B cell (primary cell): Measurements from ENCODE around the gene NTN4. TPM values are rescaled to one million over a fixed set of nuclear protein-coding genes. Genes with fewer than 3 reads are reported as not detected.

Source experiments
- ATAC-seq: fragments of 200-7000 bp; cut with Tn5 transposase; one replicate; pipeline ENCODE4 v1.10.0; 2021; ENCODE audit warnings: low read depth, mild to moderate bottlenecking, moderate number of reproducible peaks, moderate library complexity
- CTCF ChIA-PET: fragments of 350-600 bp; sonication (Branson Sonifier 250); formaldehyde crosslinking; loops from one replicate; lab custom pipeline; 2021; ENCODE audit warnings: antibody characterized with exemption, inconsistent platforms; lab: Charles Lee
- POLR2A ChIA-PET: fragments of 350-600 bp; sonication (Branson Sonifier 250); formaldehyde crosslinking; loops from one replicate; lab custom pipeline; 2021; ENCODE audit warnings: antibody characterized with exemption; lab: Charles Lee
- DNase-seq: peaks from one replicate; pipeline ENCODE4 v3.0.0; 2013
- H2AFZ ChIP-seq: 2 replicates; pipeline ENCODE4 v1.6.1; 2012; ENCODE audit warnings: mild to moderate bottlenecking, low read depth, low read length; ENCODE audit not compliant: insufficient read depth, poor library complexity, severe bottlenecking
- H3K27ac ChIP-seq, 2 donors: 1 replicate in 1 of 2; 2 replicates in 1 of 2; pipeline ENCODE4 v1.5.1; 2012 to 2013; ENCODE audit warnings: low read length in 2 of 2, mild to moderate bottlenecking in 2 of 2, moderate library complexity in 1 of 2
- H3K27me3 ChIP-seq, 4 experiments: fragments of 200-600 bp in 1 of 4; sonication (generic) in 1 of 4; replicated peaks in 1 of 4; 1 replicate in 2 of 4; 2 replicates in 2 of 4; pipeline versions ENCODE4 v1.6.1 to v1.7.0; 2013 to 2016; ENCODE audit warnings: low read length in 3 of 4, mild to moderate bottlenecking in 2 of 4, mixed read lengths in 1 of 4, moderate library complexity in 1 of 4; ENCODE audit not compliant: insufficient read depth in 4 of 4, control insufficient read depth in 3 of 4; ENCODE audit errors: control extremely low read depth in 1 of 4
- H3K36me3 ChIP-seq, 2 experiments: replicated peaks in 1 of 2; 1 replicate in 1 of 2; 2 replicates in 1 of 2; pipeline versions ENCODE4 v1.6.1 to v1.7.1; 2013; ENCODE audit warnings: low read length in 1 of 2; ENCODE audit not compliant: insufficient read depth in 2 of 2, control insufficient read depth in 1 of 2; ENCODE audit errors: control extremely low read depth in 1 of 2, extremely low read depth in 1 of 2
- H3K4me1 ChIP-seq, 2 donors: fragments of 200-600 bp in 1 of 2; sonication (generic) in 1 of 2; 1 replicate in 1 of 2; 2 replicates in 1 of 2; pipeline versions ENCODE4 v1.5.1 to v1.6.1; 2013 to 2017; ENCODE audit warnings: low read length in 2 of 2; ENCODE audit not compliant: control insufficient read depth in 2 of 2, insufficient read depth in 2 of 2
- H3K4me2 ChIP-seq: replicated peaks from 2 replicates; pipeline ENCODE3; 2012; ENCODE audit warnings: mild to moderate bottlenecking, low read depth, low read length; ENCODE audit not compliant: poor library complexity, severe bottlenecking
- H3K4me3 ChIP-seq, 5 experiments: fragments of 200-600 bp in 1 of 5; sonication (generic) in 1 of 5; 1 replicate in 3 of 5; 2 replicates in 2 of 5; pipeline versions ENCODE4 v1.5.1 to v1.7.0; 2011 to 2016; ENCODE audit warnings: low read length in 4 of 5, mild to moderate bottlenecking in 4 of 5, low read depth in 2 of 5, control low read depth in 1 of 5, moderate library complexity in 1 of 5; ENCODE audit not compliant: insufficient read depth in 1 of 5; ENCODE audit errors: control extremely low read depth in 1 of 5, extremely low read depth in 1 of 5
- H3K79me2 ChIP-seq: fragments of 200-600 bp; sonication (generic); one replicate; pipeline ENCODE4 v1.6.0; 2016; ENCODE audit warnings: low read length; ENCODE audit not compliant: control insufficient read depth, insufficient read depth
- H3K9ac ChIP-seq: fragments of 200-600 bp; sonication (generic); 2 replicates; pipeline ENCODE4 v1.6.1; 2017; ENCODE audit warnings: mild to moderate bottlenecking, low read length, moderate library complexity
- H3K9me3 ChIP-seq, 3 donors: one replicate each; pipeline versions ENCODE4 v1.6.1 to v1.7.1; 2013; ENCODE audit warnings: low read length in 2 of 3; ENCODE audit not compliant: control insufficient read depth in 2 of 3, insufficient read depth in 1 of 3; ENCODE audit errors: control extremely low read depth in 1 of 3
- H4K20me1 ChIP-seq: 2 replicates; pipeline ENCODE4 v1.6.0; 2012; ENCODE audit warnings: mild to moderate bottlenecking, low read length; ENCODE audit not compliant: insufficient read depth, control insufficient read depth, poor library complexity, severe bottlenecking
- H3K27ac Mint-ChIP-seq: one replicate; pipeline ENCODE4 v1.8.0; 2021; ENCODE audit warnings: mixed read lengths
- H3K27me3 Mint-ChIP-seq: one replicate; pipeline ENCODE4 v1.8.0; 2021; ENCODE audit warnings: mixed read lengths
- H3K4me1 Mint-ChIP-seq: one replicate; pipeline ENCODE4 v1.8.0; 2021; ENCODE audit warnings: mixed read lengths
- H3K4me3 Mint-ChIP-seq: one replicate; pipeline ENCODE4 v1.8.0; 2021; ENCODE audit warnings: mixed read lengths
- H3K9me3 Mint-ChIP-seq: one replicate; pipeline ENCODE4 v1.8.0; 2022; ENCODE audit warnings: mixed read lengths; ENCODE audit not compliant: insufficient read depth
- EZH2 ChIP-seq: IDR thresholded peaks from 2 replicates; pipeline ENCODE4 v1.6.1; 2012; ENCODE audit warnings: borderline replicate concordance, low read depth, mild to moderate bottlenecking, moderate library complexity, low read length; ENCODE audit not compliant: insufficient read depth, poor library complexity, severe bottlenecking
- WGBS: methylation state at CpG from one replicate; pipeline ENCODE4 v1.1.5; 2013; ENCODE audit warnings: missing lambda C conversion rate; ENCODE audit not compliant: insufficient coverage; 5-methylcytosine and 5-hydroxymethylcytosine counted together
- intact Hi-C: fragments of 100-400 bp; cut with micrococcal nuclease; formaldehyde crosslinking; loops from one replicate; pipeline ENCODE4 v1.10.0; 2022
- polyA plus RNA-seq: library from polyadenylated mRNA; depleted of rRNA; stranded (reverse); fragments of >200 nt; gene quantifications from 2 replicates; pipeline ENCODE4 v1.2.3, GENCODE V29; 2012
- total RNA-seq, 2 donors: library from RNA; stranded (reverse); fragments of 120-200 nt in 1 of 2; gene quantifications; 1 replicate in 1 of 2; 2 replicates in 1 of 2; pipeline versions ENCODE4 v1.2.3 to v1.2.4, GENCODE V29; 2013 to 2022
- TF ChIP-seq, protein P1 (sequence below): fragments of 200-600 bp; IDR thresholded peaks from one replicate; pipeline ENCODE4 v1.8.0; 2022; ENCODE audit warnings: antibody characterized with exemption, mild to moderate bottlenecking

NTN4 gene
- total and polyA plus RNA-seq, 2 donors (not counting 1 experiment from before 2014, with no cell fraction given), result not detected

DNA sequence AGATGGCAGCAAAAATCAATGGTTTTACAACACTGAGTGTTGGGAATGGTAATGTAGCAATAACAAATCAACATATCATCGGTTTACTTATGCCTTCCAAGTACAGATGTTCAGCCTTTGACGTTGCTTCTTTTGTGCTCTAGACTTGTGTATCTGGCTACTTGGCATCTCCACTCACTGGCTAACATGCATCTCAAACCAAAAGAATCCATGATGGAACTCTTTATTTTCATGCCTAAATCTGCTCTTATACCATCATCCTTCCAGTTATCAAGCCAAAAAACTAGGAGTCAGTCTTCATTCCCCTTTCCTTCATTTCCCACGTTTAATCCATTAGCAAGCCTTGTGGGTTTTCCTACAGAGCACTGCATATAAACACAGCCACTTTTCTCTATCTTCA is 150.0 kb downstream of the NTN4 start:
- no peak overlapping the region for H3K4me3 Mint-ChIP-seq
- peaks cover 8% of the 10 kb centered on the region for H3K27me3 Mint-ChIP-seq
- Histone ChIP-seq H3K4me1 (no peaks in the 10 kb centered on the region), H3K27ac (no peak overlapping the region), H4K20me1 (no peaks in the 10 kb centered on the region), H2AFZ (no peak overlapping the region), H3K79me2 (no peaks in the 10 kb centered on the region), H3K4me2 (no peak overlapping the region), H3K4me3 (no peak overlapping the region), H3K36me3 (no peaks in the 10 kb centered on the region), H3K9ac (no peak overlapping the region), H3K27me3 (no peaks in the 10 kb centered on the region), H3K9me3 (no peaks in the 10 kb centered on the region)
- intact Hi-C loops, result no loop called here
- H3K27ac Mint-ChIP-seq, result no peak overlapping the region
- DNase-seq (no peak), ATAC-seq (no peak)
- no peak for TF ChIP-seq EZH2
- TF ChIP-seq, protein P1, sequence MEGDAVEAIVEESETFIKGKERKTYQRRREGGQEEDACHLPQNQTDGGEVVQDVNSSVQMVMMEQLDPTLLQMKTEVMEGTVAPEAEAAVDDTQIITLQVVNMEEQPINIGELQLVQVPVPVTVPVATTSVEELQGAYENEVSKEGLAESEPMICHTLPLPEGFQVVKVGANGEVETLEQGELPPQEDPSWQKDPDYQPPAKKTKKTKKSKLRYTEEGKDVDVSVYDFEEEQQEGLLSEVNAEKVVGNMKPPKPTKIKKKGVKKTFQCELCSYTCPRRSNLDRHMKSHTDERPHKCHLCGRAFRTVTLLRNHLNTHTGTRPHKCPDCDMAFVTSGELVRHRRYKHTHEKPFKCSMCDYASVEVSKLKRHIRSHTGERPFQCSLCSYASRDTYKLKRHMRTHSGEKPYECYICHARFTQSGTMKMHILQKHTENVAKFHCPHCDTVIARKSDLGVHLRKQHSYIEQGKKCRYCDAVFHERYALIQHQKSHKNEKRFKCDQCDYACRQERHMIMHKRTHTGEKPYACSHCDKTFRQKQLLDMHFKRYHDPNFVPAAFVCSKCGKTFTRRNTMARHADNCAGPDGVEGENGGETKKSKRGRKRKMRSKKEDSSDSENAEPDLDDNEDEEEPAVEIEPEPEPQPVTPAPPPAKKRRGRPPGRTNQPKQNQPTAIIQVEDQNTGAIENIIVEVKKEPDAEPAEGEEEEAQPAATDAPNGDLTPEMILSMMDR, result no peak
- WGBS, result 89% methylated on average over 3 of the region's 3 CpGs
- H3K4me1 Mint-ChIP-seq, result no peaks in the 10 kb centered on the region
- ChIA-PET POLR2A (no interaction called here), CTCF (interaction anchor here (1.0 kb wide), 1 partner anchor 19 kb away, joined by 3 read pairs; no protein-coding TSS in a partner anchor)
- peaks cover 4% of the 10 kb centered on the region for H3K9me3 Mint-ChIP-seq

DNA sequence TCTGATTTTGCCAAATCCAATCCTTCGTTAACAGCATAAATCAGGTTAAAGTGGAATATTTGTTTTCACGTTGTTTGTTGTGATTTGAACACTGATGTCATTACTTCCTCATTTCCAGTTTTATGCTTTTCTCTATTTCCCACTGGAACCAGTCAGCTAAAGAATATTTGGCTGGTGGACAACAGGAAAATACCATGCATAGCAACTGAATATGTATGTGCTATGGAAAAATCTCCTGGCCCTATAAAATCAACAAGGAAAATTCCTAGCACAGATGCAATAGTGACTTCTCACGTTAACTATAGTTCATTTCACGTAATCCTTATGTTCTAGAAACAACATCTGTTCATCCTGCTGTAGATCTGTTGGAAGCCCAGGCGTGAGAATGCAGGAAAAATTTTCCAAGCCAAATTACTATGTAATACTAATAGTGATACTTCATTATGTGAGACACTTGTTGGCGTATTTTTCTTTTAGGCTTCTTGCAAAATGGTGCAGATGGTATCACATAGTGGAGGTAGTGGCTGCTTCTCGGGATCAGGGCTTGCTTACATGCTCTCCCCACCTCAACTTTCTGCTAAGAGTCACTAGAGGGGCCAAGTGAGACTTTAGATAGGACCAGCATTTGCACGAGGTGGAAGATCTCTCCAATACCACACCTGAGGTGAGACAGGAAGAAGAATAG is 153.0 kb downstream of the NTN4 start:
- H3K9ac ChIP-seq, result no peak overlapping the region
- H3K36me3 ChIP-seq, result no peaks in the 10 kb centered on the region
- H3K27me3 Mint-ChIP-seq, result peaks cover 8% of the 10 kb centered on the region
- ATAC-seq, result no peak
- no peak overlapping the region for H2AFZ ChIP-seq
- H3K4me2 ChIP-seq, result no peak overlapping the region
- CTCF ChIA-PET, result no interaction called here
- H3K27ac ChIP-seq, result no peak overlapping the region
- no peaks in the 10 kb centered on the region for H4K20me1 ChIP-seq
- no peaks in the 10 kb centered on the region for H3K9me3 ChIP-seq
- 100% methylated on average over 2 of the region's 8 CpGs for WGBS
- DNase-seq, result no peak
- no peaks in the 10 kb centered on the region for H3K79me2 ChIP-seq
- H3K4me1 Mint-ChIP-seq, result peaks cover 8% of the 10 kb centered on the region
- peaks cover 4% of the 10 kb centered on the region for H3K9me3 Mint-ChIP-seq
- TF ChIP-seq, protein P1, result no peak
- no peak for TF ChIP-seq EZH2
- POLR2A ChIA-PET, result no interaction called here
- H3K4me3 ChIP-seq, result no peak overlapping the region
- intact Hi-C loops, result no loop called here
- H3K27me3 ChIP-seq, result no peaks in the 10 kb centered on the region
- no peak overlapping the region for H3K4me3 Mint-ChIP-seq
- no peak overlapping the region for H3K27ac Mint-ChIP-seq
- H3K4me1 ChIP-seq, result peaks cover 7 to 8% of the 10 kb centered on the region in 2 donors
